Activated CD4-positive, alpha-beta T cell treated with anti-CD3 and anti-CD28 coated beads for 4 hours (primary cell): ENCODE results near the gene ERBB4.
A peak's percentile ranks its signal among the peaks of the same experiment; 100 is the strongest.
"Not testable (repeated sequence)": the region's sequence is repeated elsewhere in the genome, so short reads cannot be mapped to it uniquely, and the experiment has no call there.

Experiments used
- DNase-seq, 2 donors: peaks; one replicate each; pipeline ENCODE4 v3.0.0-alpha.2; 2020

The ERBB4 gene

DNA sequence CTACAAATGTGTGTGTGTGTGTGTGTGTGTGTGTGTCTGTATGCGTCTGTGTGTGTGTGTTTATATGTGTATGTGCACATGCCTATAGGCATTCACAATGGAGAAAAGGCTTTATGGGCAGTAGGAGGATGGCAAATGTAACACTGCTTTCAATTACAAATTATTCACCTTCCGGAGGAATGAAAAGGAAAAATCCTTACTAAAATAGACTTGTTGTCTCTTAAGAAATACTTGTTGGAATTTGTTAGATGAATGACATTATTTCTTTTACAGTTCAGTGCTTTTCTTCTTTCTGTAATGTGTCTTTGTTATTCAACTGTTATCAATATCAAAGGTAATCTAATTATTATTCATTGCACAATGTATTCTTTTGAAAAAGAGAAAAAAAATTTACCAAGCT lies 874.3 kb downstream of the ERBB4 start:
- DNase-seq, result no peak

DNA sequence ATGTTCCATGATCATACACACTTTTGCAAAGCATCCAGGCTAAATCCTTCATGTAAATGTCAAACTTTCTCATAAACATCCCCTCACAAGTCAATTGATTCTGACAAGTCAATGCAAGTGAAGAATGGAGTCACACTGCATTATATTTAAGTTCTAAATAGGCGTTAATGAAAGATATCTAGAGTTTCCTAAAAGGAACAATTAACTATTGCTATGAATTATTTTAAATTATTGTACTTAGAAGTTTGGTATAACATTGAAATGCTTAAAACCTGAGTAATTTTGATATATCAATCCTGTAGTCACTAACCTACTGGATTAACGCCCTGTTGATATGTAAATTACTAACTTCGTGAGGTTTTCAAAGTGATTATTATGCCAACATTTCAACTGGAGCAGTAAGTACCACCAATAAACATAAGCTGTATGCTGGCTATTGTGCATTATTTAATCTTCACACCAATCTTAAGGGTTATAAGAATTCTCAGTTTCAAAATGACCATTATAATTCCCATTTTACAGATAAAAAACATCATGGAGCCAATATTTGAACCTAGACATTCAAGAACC lies 884.3 kb downstream of the ERBB4 start:
- DNase-seq, result no peak

DNA sequence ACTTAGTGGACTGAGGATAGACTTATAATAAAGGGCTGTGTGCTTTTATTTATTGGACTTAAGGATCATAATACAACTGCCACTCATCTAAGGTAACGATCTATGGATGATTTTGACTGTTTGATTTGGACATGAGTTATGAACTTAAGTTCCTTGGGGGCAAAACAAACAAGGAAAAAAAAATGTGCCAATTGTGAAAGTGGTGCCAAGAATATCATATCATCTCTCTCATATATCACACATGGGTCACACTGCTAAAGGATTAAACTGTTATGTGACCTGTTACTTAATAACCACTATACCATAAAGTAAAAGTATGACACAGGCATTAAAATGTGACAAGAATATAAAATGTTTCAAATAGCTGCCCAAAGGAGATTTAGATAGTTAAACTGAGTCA lies 886.3 kb downstream of the ERBB4 start:
- DNase-seq, result no peak

DNA sequence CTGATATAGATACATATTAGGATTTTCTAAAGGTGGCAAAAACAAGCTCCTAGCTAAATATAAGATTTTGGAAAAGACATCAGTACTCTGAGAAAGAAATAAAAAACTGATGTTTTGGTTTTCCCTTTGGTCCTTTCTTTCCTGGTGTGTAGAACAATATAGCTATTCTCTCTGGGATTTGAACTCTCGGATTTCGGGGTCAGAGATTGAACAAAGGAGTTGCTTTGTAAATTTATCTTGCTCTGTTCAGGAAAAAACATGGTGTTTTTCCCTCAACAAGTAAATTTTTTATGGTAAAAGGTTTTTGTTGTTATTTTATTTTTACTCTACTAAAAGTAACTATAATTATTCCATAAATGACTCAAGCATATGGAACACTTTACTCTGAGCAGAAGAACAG lies 889.3 kb downstream of the ERBB4 start:
- no peak for DNase-seq

DNA sequence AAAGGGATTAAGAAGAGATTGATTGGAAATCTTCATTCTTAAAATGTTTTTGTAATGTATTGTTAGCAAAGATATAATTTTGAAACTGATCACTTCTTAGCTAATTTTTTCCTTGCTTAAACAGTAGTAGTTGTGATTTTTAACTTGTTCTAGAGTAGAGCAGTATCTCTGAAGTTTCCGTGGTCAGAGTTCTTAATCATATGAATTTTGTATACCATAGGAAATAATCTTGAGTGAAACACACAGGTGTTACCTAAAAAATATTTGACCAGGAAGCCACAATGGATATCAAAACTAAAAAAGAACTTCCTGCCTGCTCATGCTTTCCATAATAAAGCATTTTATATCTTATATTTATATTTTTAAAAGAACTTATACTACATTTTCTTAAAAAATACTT lies 907.1 kb downstream of the ERBB4 start:
- no peak for DNase-seq

DNA sequence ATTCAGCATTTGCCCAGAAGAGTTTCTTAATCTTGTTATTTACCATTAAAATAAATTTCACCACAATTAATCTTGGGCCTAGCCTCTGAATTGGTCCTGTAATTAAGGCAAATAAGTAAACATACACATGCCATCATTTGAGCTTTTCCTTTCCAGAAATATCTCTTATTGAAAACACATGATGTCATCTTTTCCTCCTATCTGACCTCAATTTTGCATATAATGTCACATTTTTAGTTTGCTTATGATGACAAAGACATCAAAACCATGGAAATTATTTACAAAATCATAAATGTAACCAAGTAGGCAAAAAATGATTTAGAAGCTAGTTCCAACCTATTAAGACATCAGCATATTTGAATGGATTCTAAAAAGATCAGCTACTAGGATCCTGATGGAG lies 915.5 kb downstream of the ERBB4 start:
- no peak for DNase-seq

DNA sequence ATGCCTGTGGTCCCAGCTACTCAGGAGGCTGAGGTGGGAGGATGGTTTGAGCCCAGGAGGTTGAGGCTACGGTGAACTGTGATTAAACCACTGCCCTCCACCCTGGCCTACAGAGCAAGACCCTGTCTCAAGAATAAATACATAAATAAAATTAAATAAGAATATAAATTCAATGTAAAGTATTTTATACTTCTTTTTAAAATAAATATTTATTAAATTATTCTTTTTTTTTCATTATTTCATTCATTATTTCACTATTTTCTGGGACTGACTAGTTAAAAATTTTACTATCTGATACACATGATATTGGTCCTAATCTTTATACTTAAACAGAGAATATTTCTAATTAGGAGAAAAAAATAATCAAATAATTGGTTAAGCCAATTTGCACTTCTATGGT lies 917.6 kb downstream of the ERBB4 start:
- DNase-seq, result no peak

DNA sequence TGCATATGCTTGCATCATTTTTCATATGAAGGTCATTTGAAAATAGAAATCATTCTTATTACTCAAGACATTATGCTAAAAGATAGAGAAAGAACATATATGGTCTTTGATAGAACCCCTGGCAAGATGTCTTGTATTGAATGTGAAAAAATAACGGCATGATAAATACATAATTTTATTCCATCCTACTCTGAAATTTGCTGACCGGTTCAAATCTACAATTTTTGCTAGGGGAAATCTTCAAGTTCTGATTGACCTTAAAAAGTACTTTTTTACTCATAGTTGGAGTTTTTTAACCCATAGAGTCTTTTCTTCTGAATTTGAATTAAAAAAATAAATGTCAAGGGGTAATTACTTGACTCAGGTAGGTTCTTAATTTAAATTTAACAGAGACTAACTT lies 920.8 kb downstream of the ERBB4 start:
- no peak for DNase-seq

DNA sequence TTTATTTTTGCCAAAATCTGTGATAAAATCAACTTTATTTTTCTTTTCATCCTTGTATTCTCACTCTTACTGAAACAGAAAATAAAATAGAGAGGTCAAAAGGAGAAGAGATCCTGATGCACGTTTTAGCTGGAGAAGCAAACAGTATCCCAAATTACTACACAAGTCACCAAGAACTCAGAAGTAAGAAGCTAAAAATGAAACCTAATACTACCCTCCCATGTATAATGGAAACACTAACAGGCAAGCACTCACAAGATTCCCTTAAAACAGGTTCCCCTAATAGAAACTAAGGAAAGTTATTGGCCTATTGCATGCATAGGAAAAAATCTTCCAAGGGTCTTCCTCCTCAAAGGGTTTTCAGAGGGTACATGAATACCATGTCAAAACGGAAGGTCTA lies 927.0 kb downstream of the ERBB4 start:
- no peak for DNase-seq

DNA sequence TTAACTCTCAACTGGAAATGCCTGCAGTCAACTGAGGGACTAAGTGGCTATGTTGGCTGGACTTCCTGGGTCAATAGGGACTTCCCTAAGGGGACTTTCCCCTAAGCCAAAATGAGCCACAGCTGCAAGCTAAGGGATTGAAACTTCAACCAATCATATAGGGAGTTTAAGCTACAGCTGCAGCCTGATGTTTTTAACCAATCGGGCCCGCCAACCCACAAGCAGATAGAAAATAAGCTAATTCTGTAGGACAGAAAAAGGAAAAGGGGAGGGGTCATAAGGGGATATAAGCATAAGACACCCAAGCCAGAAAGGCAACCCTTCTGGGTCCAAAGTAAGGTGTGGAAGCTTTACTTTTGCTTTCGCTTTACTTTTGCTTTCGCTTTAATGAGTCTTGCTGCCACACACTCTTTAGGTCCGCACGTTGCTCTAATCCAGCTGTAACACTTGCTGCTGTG lies 927.5 kb downstream of the ERBB4 start:
- peak in 1 of 2 donors; percentile 2 for DNase-seq

DNA sequence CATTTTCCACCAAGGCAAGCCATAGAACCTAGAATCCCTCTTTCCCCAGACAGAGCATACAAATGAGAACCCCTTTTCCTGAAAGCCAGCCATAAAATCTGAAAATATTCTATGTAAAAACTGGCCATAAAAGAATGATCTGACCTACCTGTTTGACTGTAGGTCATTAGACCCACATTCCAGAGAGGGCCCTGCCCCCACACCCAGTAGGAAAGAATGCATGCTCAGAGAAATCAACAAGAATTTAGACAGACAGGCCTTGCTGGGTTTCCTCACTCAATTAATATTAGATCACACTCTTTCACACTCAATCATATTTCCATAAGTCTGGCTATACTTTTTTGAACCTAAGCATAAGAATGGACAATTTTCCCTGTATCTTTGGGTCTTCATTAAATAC lies 929.5 kb downstream of the ERBB4 start:
- no peak for DNase-seq

DNA sequence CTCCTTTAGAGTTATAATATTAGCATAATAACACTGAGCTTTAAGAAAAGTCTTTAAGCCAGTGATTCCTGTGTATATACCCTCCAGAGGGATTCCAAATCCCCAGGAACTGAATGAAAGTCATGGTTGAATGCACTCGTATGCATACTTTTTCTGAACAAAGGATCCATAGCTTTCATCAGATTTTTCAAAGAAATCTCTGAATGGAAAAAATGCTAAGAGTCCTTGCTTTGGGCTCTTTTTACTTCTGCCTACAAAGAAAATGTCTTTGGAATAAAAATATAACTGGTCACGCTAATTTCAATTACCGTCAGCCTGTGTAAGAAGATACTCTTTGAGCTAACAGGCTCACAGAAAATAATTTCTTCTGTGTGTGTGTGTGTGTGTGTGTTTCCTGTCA lies 939.5 kb downstream of the ERBB4 start:
- no peak for DNase-seq

DNA sequence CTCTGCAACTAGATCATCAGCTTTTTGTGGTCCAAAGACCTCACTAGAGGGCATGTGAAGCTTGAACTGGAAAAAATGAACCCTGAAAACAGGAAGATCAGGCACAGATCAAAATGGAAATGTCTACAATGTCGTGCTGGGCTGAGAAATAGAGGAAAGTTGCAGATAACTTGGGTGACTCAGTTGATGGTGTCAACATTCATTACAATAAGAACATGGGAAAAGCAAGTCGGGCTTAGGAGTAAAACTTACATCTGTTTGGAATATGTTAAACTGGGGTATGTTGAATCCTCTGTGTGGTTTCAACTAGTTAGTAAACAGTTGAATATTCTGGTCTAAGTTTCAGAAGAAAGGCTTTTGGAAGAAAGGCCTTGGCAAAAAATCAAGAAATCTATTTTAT lies 940.4 kb downstream of the ERBB4 start:
- no peak for DNase-seq

DNA sequence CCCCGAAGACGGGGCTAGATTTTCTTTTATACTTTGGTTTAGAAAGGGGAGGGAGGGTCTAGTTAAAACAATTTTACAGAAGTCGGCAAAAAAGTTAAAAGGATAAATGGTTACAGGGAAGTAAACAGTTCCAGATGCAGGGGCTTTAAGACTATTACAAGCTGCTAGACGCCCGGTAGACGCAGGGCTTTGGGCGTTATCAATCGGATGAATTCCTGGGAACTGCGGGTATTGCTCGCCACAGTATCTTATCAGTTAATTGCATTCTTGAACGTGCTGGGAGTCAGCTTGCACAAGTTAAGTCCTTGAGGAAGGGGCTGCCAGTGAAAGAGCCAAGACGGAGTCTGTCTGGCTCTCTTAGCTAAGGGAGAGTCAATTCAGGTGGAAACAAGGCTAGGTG lies 946.6 kb downstream of the ERBB4 start:
- not testable (repeated sequence) for DNase-seq

DNA sequence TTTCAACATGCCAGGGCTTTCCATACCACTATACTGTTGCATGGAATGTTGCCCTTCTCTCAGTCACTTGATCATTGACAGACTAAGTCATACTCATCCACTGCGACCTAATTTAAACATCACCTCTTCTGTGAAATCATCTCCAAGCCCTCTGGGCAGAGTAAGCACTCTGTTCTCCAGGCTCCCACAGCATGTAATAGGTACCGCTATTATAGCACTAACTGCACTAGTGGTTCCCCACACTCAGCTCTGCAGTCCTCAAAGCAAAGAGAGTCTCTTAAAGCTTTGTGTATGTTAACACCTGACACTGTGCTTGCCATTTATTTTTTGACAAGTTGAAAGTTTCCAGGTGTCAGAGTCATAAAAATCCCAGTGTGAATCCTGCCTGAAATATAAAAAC lies 947.2 kb downstream of the ERBB4 start:
- no peak for DNase-seq

DNA sequence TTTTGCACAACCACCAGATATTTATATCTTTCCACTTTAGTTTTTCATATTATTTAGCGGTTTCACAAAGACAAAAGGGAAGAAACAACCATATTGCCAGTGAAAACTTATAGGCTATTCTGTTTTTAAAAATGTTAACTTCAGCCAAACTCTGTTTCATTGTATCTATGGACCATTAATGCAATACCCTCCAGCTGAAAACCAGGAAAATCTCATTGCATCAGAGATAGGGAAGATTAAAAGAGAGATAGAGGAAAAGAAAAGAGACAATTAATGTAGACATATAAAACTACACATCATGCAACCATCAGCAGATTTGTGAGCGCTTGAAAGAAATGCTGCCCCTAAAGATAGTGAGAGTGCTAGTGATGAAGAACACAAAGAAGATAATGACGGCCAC lies 970.2 kb downstream of the ERBB4 start:
- no peak for DNase-seq

DNA sequence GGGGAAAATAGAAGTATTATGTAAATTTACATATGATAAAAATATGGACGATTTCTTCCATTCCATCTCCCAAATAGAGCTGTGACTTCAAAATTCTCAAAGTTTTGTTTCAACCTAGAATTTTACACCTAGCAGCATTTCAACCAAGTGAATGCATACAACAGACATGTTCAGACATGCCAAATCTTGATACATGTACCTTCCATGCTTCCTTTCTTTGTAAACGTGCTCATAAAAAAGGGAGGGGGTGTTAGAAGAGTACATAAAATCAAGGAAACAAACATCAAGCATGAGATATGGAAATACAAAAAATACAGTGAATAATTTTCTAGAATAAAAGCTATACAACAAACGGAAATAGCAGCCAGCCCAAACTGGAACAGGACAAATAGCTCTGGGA lies 974.2 kb downstream of the ERBB4 start:
- no peak for DNase-seq

DNA sequence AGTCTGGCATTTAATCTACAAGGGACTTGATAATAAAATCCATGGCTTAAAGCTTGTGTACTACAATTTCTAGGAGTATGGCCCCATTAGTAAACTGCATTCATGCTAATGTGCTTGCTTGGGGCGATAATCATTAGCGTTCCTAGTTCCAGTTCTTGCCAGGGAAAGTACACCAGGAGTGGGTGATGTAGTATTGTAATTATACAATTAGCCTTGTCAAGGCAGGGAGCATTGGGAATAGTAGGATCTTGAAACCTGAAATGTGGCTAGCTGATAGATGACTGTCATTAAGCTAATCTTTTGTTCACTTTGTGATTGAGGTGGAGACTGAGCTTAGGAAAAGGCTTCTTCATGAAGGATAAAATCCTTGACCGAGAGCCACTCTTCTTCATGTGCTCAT lies 993.0 kb downstream of the ERBB4 start:
- DNase-seq, result no peak

DNA sequence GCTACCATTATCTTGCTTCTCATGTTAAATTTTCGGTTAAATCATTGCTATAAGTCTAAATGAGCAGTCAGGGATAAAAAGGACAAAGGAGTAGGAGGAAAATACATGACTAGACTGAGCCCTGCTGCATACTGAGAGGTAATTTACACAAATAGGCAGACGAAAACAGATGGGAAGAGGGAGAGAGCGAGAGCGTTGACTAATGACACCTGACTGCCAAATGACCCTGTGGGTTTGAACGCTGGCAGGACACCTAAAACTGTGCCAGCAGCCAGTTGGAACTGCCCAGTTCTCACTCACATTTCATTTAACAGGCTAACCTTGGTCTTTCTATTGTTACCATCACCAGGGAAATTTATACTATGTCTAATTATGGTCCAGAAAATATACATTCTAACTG lies 1004.0 kb downstream of the ERBB4 start:
- no peak for DNase-seq

DNA sequence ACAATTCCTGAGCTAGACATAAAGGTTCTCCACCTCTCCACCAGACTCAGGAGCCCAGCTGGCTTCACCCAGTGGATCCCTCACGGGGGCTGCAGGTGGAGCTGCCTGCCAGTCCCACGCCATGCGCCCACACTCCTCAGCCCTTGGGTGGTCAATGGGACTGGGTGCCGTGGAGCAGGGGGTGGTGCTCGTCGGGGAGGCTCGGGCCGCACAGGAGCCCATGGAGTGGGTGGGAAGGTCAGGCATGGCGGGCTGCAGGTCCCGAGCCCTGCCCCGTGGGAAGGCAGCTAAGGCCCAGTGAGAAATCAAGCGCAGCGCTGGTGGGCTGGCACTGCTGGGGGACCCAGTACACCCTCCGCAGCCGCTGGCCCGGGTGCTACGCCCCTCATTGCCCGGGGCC lies 1014.4 kb downstream of the ERBB4 start:
- DNase-seq, result not testable (repeated sequence)

DNA sequence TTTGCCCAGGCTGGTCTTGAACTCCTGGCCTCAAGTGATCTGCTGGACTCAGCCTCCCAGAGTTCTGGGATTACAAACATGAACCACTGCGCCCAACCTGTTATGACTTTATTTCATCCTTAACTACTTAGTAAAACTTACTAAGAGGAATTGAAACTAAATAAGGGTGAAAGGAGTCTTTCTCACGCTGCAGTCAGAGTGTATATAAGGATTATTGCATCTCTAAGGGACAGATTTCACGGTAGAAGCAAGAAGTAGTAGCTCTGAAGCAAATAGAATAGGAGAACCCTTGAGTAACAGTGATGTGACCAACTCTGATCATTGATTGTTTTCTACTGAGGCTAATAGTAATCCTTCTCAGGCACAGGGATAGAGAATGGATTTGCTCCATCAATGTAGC lies 1022.1 kb downstream of the ERBB4 start:
- no peak for DNase-seq

DNA sequence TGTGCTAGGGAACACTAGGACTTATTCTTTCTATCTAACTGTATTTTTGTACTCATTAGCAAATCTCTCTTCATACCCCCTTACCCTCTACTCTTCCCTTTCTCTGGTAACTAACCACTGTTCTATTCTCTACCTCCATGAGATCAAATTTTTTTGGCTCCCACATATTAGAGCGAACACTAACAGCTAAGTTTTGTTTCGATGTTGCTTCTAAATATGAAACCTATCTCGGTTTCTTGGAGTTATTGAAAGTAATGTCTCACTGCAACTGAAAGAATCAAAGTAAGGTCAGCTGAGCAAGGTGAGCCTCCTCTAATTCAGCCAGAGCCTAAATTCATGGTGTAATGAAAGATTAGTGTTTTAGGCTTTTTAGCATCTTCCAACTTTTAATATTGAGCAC lies 1024.6 kb downstream of the ERBB4 start:
- no peak for DNase-seq

DNA sequence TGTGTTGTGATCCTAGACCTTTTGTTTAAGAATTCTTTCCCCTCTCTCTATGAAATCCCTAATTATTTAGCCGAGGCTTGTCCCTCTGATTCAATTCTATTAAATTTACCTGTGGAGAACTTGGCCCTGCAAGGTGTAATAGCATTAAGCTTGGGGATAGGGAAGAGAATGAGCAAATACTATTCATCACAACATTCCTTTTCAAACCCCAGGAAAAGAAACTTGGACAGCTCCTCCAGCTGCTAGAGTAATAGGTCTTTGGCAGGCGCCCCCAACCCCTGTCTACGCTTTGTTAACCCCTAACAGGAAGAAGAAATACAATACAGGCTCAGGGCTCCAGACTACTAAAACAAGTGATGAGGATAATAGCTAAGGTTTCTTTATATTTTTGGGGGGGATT lies 1025.2 kb downstream of the ERBB4 start:
- no peak for DNase-seq

DNA sequence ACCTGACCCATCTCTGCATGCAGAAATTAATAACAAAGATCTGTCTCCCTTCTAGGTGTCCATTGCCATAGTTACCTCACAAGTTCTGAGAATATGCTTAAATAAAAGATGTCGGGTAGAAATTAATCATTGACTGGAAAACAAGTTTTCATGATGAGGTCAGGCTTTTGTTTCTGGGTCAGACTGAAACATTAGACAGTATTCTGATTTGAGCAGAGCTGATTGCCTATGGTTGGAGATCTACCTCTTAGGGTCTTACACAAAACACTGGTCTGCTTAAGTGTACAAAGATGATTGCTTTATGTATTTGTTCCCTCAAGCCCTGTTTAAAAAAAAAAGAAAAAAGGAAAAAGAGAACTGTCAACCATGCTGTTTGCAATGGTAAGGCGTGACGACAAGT lies 1025.8 kb downstream of the ERBB4 start:
- DNase-seq, result no peak

DNA sequence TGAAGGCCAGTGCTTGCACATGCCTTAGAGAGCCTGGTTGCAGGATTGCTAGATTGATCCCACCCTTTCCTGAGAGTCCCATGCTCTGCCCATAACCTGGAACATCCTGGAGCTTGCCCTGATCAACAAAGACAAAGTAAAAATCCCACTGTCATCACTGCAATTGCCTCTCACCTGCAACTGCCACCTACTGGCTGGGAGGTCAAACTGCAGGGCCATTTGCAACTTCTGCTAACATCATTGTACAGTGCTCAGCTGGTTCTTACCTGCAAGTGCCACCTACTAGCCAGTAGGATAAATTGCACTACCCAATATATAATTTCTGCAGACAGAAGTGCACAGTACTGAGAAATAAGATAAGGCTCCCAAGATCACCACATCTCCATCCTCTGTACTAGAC lies 1034.7 kb downstream of the ERBB4 start:
- DNase-seq, result no peak

DNA sequence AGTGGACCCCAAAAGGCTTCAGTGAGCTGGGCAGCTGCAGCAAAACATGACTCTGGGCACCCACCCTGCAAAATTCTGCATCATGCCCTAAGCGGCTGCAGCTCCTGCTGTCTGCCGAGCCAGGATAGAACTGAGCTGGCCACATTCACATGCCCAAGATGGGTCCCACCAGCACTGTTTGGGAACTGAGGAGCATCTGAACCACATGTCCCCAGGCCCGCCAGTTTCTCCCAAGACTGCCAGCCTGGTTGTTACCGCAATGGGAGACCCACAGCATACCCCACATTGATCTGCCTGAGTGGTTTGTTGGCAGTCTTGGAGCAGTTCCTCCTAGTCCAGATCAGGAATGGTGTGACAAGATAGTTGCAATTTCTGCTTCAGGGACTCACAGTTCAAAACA lies 1035.4 kb downstream of the ERBB4 start:
- no peak for DNase-seq
